CD14-positive monocyte (primary cell): ENCODE data around the gene MLLT10. TPM values are rescaled to one million over a fixed set of nuclear protein-coding genes. Genes with fewer than 3 reads are reported as not detected.

Experiments used
- DNase-seq, 3 donors: peaks; one replicate each; pipeline ENCODE4 v3.0.0-alpha.2; 2011 to 2022
- H2AFZ ChIP-seq: 2 replicates; pipeline ENCODE4 v1.6.0; 2012; ENCODE audit warnings: mild to moderate bottlenecking, low read depth, low read length, inconsistent platforms; ENCODE audit not compliant: insufficient read depth, poor library complexity, severe bottlenecking
- H3K27ac ChIP-seq, 2 donors: 1 replicate in 1 of 2; 2 replicates in 1 of 2; pipeline ENCODE4 v1.5.1; 2012 to 2013; ENCODE audit warnings: low read length in 2 of 2, control low read depth in 1 of 2, inconsistent platforms in 1 of 2, low read depth in 1 of 2, mild to moderate bottlenecking in 1 of 2
- H3K27me3 ChIP-seq, 2 donors: one replicate each; pipeline versions ENCODE4 v1.6.0 to v1.6.1; 2011 to 2013; ENCODE audit warnings: low read length in 2 of 2; ENCODE audit not compliant: control insufficient read depth in 2 of 2, insufficient read depth in 2 of 2
- H3K36me3 ChIP-seq, 2 donors: replicated peaks in 1 of 2; 1 replicate in 1 of 2; 2 replicates in 1 of 2; pipeline versions ENCODE4 v1.5.1 to v1.6.1; 2012 to 2013; ENCODE audit warnings: low read length in 2 of 2, control low read depth in 1 of 2, inconsistent platforms in 1 of 2, mild to moderate bottlenecking in 1 of 2; ENCODE audit not compliant: insufficient read depth in 2 of 2, control insufficient read depth in 1 of 2
- H3K4me1 ChIP-seq, 2 donors: 1 replicate in 1 of 2; 2 replicates in 1 of 2; pipeline versions ENCODE4 v1.5.1 to v1.6.1; 2012 to 2013; ENCODE audit warnings: low read length in 2 of 2, control low read depth in 1 of 2, inconsistent platforms in 1 of 2, mild to moderate bottlenecking in 1 of 2, moderate library complexity in 1 of 2; ENCODE audit not compliant: insufficient read depth in 2 of 2, control insufficient read depth in 1 of 2
- H3K4me2 ChIP-seq: replicated peaks from 2 replicates; pipeline ENCODE3; 2012; ENCODE audit warnings: low read length, moderate library complexity, mild to moderate bottlenecking; ENCODE audit not compliant: poor library complexity, severe bottlenecking; ENCODE audit errors: extremely low read depth
- H3K4me3 ChIP-seq, 3 experiments: fragments of 200-600 bp in 1 of 3; sonication (generic) in 1 of 3; replicated peaks in 1 of 3; 1 replicate in 2 of 3; 2 replicates in 1 of 3; pipeline ENCODE4 v1.5.1; 2011 to 2013; ENCODE audit warnings: low read length in 3 of 3, mild to moderate bottlenecking in 3 of 3, control low read depth in 2 of 3, low read depth in 2 of 3, inconsistent platforms in 1 of 3, moderate library complexity in 1 of 3
- H3K79me2 ChIP-seq: 2 replicates; pipeline ENCODE4 v1.6.0; 2012; ENCODE audit warnings: mild to moderate bottlenecking, control low read depth, inconsistent platforms, low read length, moderate library complexity; ENCODE audit not compliant: insufficient read depth
- H3K9ac ChIP-seq: 2 replicates; pipeline ENCODE4 v1.6.0; 2017; ENCODE audit warnings: low read length, mild to moderate bottlenecking; ENCODE audit not compliant: insufficient read depth, poor library complexity, severe bottlenecking
- H3K9me3 ChIP-seq, 2 donors: replicated peaks in 1 of 2; 1 replicate in 1 of 2; 2 replicates in 1 of 2; pipeline versions ENCODE4 v1.5.1 to v1.6.1; 2012 to 2013; ENCODE audit warnings: low read length in 2 of 2, control low read depth in 1 of 2; ENCODE audit not compliant: control insufficient read depth in 1 of 2, insufficient read depth in 1 of 2
- H4K20me1 ChIP-seq: 2 replicates; pipeline ENCODE4 v1.6.0; 2012; ENCODE audit warnings: mild to moderate bottlenecking, low read length, control low read depth, moderate library complexity; ENCODE audit not compliant: insufficient read depth
- H3K27ac Mint-ChIP-seq, 7 donors: one replicate each; pipeline ENCODE4 v1.8.0; 2020; ENCODE audit warnings: mild to moderate bottlenecking in 7 of 7, mixed read lengths in 7 of 7, moderate library complexity in 6 of 7, inconsistent platforms in 2 of 7
- H3K27me3 Mint-ChIP-seq, 3 donors: one replicate each; pipeline ENCODE4 v1.8.0; 2021 to 2022; ENCODE audit warnings: low read depth in 3 of 3, mild to moderate bottlenecking in 3 of 3, mixed read lengths in 3 of 3, moderate library complexity in 3 of 3, inconsistent platforms in 1 of 3
- H3K36me3 Mint-ChIP-seq, 2 donors: one replicate each; pipeline ENCODE4 v1.8.0; 2020; ENCODE audit warnings: mixed read lengths in 2 of 2, inconsistent platforms in 1 of 2, mild to moderate bottlenecking in 1 of 2
- H3K4me1 Mint-ChIP-seq: one replicate; pipeline ENCODE4 v1.8.0; 2020; ENCODE audit warnings: mild to moderate bottlenecking, mixed read lengths
- H3K4me3 Mint-ChIP-seq, 2 donors: one replicate each; pipeline ENCODE4 v1.8.0; 2020; ENCODE audit warnings: mild to moderate bottlenecking in 2 of 2, mixed read lengths in 2 of 2, moderate library complexity in 1 of 2
- H3K9me3 Mint-ChIP-seq, 7 donors: one replicate each; pipeline ENCODE4 v1.8.0; 2020 to 2022; ENCODE audit warnings: mixed read lengths in 7 of 7, mild to moderate bottlenecking in 6 of 7, moderate library complexity in 6 of 7, inconsistent platforms in 2 of 7
- CTCF ChIP-seq: fragments of 200-600 bp; IDR thresholded peaks from one replicate; pipeline ENCODE4 v1.8.0; 2022; ENCODE audit warnings: antibody characterized with exemption, mild to moderate bottlenecking
- WGBS: methylation state at CpG from one replicate; pipeline ENCODE4 v1.1.5; 2013; ENCODE audit warnings: missing lambda C conversion rate; ENCODE audit not compliant: insufficient coverage; 5-methylcytosine and 5-hydroxymethylcytosine counted together
- intact Hi-C, 2 donors: fragments of 100-400 bp; cut with micrococcal nuclease; formaldehyde crosslinking; loops; one replicate each; pipeline versions ENCODE4 v1.15.0 to v1.15.1; 2023
- polyA plus RNA-seq, 3 donors: library from polyadenylated mRNA; depleted of rRNA in 1 of 3; unstranded in 2 of 3; stranded (reverse) in 1 of 3; fragments of 300-500 nt in 2 of 3; fragments of >200 nt in 1 of 3; fragmentation: Illumina TruSeq in 2 of 3; gene quantifications; 1 replicate in 2 of 3; 2 replicates in 1 of 3; pipeline ENCODE4 v1.2.3, GENCODE V29; 2012 to 2021

The MLLT10 gene
- polyA plus RNA-seq, 3 donors = 4.9 to 39.1 (median 7.5) TPM

- intact Hi-C loops = no loop called here
- Histone ChIP-seq H3K27me3 (no peaks in the 10 kb centered on the region), H2AFZ (no peak overlapping the region), H3K4me3 (no peak overlapping the region), H3K9me3 (no peaks in the 10 kb centered on the region), H3K79me2 (peaks cover 90% of the 10 kb centered on the region), H4K20me1 (peaks cover 48% of the 10 kb centered on the region), H3K4me1 (no peaks in the 10 kb centered on the region), H3K27ac (no peak overlapping the region), H3K9ac (no peak overlapping the region), H3K4me2 (no peak overlapping the region), H3K36me3 (peaks cover 67 to 93% of the 10 kb centered on the region in 2 donors)
- WGBS = 97% methylated on average over 3 of the region's 6 CpGs
- peaks cover 0 to 2% (median 0%) of the 10 kb centered on the region in 3 donors for H3K27me3 Mint-ChIP-seq
- TF ChIP-seq CTCF = no peak
- H3K36me3 Mint-ChIP-seq = peaks cover 67 to 91% of the 10 kb centered on the region in 2 donors
- H3K4me3 Mint-ChIP-seq = no peak overlapping the region
- H3K9me3 Mint-ChIP-seq = no peaks in the 10 kb centered on the region
- H3K4me1 Mint-ChIP-seq = no peaks in the 10 kb centered on the region
- no peak for DNase-seq
- H3K27ac Mint-ChIP-seq = peak overlapping the region in 2 of 7 donors; percentile 23 to 49
Observed at GRCh38 chr10:21547246-21547645, 13.2 kb downstream of the MLLT10 start.

GRCh38 chr10:21552638-21553037, 18.6 kb downstream of the MLLT10 start:
- no peak for TF ChIP-seq CTCF
- peaks cover 40% of the 10 kb centered on the region for H4K20me1 ChIP-seq
- Mint-ChIP-seq H3K9me3 (no peaks in the 10 kb centered on the region), H3K27me3 (peaks cover 0 to 2% (median 0%) of the 10 kb centered on the region in 3 donors), H3K4me3 (no peak overlapping the region), H3K4me1 (peaks cover 5% of the 10 kb centered on the region), H3K27ac (peak overlapping the region in 3 of 7 donors; percentile 1 to 80 (median 51)), H3K36me3 (peaks cover 76 to 89% of the 10 kb centered on the region in 2 donors)
- H3K36me3 ChIP-seq = peaks cover 76 to 94% of the 10 kb centered on the region in 2 donors
- H3K4me2 ChIP-seq = no peak overlapping the region
- no peak for DNase-seq
- WGBS = 87% methylated on average over 8 of the region's 8 CpGs
- intact Hi-C loops = no loop called here
- no peaks in the 10 kb centered on the region for H3K9me3 ChIP-seq
- H3K4me1 ChIP-seq = no peaks in the 10 kb centered on the region
- H3K4me3 ChIP-seq = no peak overlapping the region
- no peak overlapping the region for H3K27ac ChIP-seq
- H3K27me3 ChIP-seq = no peaks in the 10 kb centered on the region
- H3K79me2 ChIP-seq = peaks cover 88% of the 10 kb centered on the region
- H2AFZ ChIP-seq = no peak overlapping the region
- no peak overlapping the region for H3K9ac ChIP-seq
